HTR-8/SVneo (cell line): ENCODE results near the gene COL25A1.

Experiments
- DNase-seq: peaks from one replicate; pipeline ENCODE4 v3.0.0; 2011; ENCODE audit warnings: low spot score, mixed read lengths; ENCODE audit not compliant: insufficient read length
- FAIRE-seq: peaks from 2 replicates; lab custom pipeline; 2011; peaks lifted over from hg19 to GRCh38; lab: Jason Lieb, UNC

COL25A1 gene

GRCh38 chr4:109294468-109295020 lies 7.9 kb downstream of the COL25A1 start:
- no peak for DNase-seq
- no peak for FAIRE-seq

GRCh38 chr4:109294006-109294405 lies 8.5 kb downstream of the COL25A1 start:
- DNase-seq: no peak
- FAIRE-seq: no peak

GRCh38 chr4:109291707-109292238 lies 10.7 kb downstream of the COL25A1 start:
- DNase-seq (no peak), FAIRE-seq (no peak)

GRCh38 chr4:109290918-109291317 lies 11.5 kb downstream of the COL25A1 start:
- DNase-seq (no peak), FAIRE-seq (no peak)

- FAIRE-seq: no peak
Observed at GRCh38 chr4:109278594-109279031, 23.8 kb downstream of the COL25A1 start.

GRCh38 chr4:109276482-109277095 lies 25.9 kb downstream of the COL25A1 start:
- DNase-seq (no peak), FAIRE-seq (no peak)

More at GRCh38 chr4:109278594-109279031, 23.8 kb downstream of the COL25A1 start:
- no peak for DNase-seq

GRCh38 chr4:109275066-109275745 lies 27.3 kb downstream of the COL25A1 start:
- DNase-seq (no peak), FAIRE-seq (no peak)

GRCh38 chr4:109266891-109267290 lies 35.6 kb downstream of the COL25A1 start:
- DNase-seq (no peak), FAIRE-seq (no peak)

GRCh38 chr4:109266236-109266635 lies 36.2 kb downstream of the COL25A1 start:
- FAIRE-seq (no peak), DNase-seq (no peak)

- FAIRE-seq (no peak), DNase-seq (no peak)
Observed at GRCh38 chr4:109263721-109264120, 38.7 kb downstream of the COL25A1 start.

- FAIRE-seq (no peak), DNase-seq (no peak)
Observed at GRCh38 chr4:109256818-109257217, 45.6 kb downstream of the COL25A1 start.

- DNase-seq (no peak), FAIRE-seq (no peak)
Observed at GRCh38 chr4:109254845-109255244, 47.6 kb downstream of the COL25A1 start.

GRCh38 chr4:109251396-109251795 lies 51.1 kb downstream of the COL25A1 start:
- FAIRE-seq (no peak), DNase-seq (no peak)

- DNase-seq (no peak), FAIRE-seq (no peak)
Observed at GRCh38 chr4:109248322-109248900, 54.0 kb downstream of the COL25A1 start.

- FAIRE-seq (no peak), DNase-seq (no peak)
Observed at GRCh38 chr4:109243871-109244270, 58.6 kb downstream of the COL25A1 start.

- no peak for FAIRE-seq
- no peak for DNase-seq
Observed at GRCh38 chr4:109238746-109239145, 63.7 kb downstream of the COL25A1 start.

GRCh38 chr4:109235683-109236082 lies 66.8 kb downstream of the COL25A1 start:
- FAIRE-seq (no peak), DNase-seq (no peak)

- no peak for DNase-seq
- no peak for FAIRE-seq
Observed at GRCh38 chr4:109234596-109234995, 67.9 kb downstream of the COL25A1 start.

GRCh38 chr4:109233570-109233969 lies 68.9 kb downstream of the COL25A1 start:
- DNase-seq: no peak
- FAIRE-seq: no peak

GRCh38 chr4:109232681-109233080 lies 69.8 kb downstream of the COL25A1 start:
- no peak for FAIRE-seq
- no peak for DNase-seq

GRCh38 chr4:109231331-109231730 lies 71.1 kb downstream of the COL25A1 start:
- FAIRE-seq: no peak
- DNase-seq: no peak
